Measurements from ENCODE around the gene SPTLC1.

SPTLC1 gene

DNA sequence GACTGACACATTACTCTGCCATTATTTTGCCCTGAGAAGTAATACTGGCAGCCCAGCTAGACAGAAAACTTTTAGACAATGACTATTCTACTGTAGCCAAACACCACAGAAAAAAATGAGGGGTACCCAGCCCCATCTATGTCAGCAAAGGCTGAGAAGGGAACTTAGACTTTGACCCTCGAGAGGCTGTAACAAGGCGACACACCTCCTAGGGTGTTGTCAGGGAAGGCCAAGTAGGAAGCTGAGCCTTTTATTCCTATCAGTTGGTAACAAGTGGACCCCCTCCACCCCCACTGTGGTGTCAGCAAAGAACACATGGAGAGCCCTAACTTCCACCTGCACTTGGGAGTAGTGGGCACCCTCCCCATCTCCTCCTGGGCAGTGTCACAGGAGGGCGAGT lies 55.6 kb downstream of the SPTLC1 start:
- TF ChIP-seq, protein P1, sequence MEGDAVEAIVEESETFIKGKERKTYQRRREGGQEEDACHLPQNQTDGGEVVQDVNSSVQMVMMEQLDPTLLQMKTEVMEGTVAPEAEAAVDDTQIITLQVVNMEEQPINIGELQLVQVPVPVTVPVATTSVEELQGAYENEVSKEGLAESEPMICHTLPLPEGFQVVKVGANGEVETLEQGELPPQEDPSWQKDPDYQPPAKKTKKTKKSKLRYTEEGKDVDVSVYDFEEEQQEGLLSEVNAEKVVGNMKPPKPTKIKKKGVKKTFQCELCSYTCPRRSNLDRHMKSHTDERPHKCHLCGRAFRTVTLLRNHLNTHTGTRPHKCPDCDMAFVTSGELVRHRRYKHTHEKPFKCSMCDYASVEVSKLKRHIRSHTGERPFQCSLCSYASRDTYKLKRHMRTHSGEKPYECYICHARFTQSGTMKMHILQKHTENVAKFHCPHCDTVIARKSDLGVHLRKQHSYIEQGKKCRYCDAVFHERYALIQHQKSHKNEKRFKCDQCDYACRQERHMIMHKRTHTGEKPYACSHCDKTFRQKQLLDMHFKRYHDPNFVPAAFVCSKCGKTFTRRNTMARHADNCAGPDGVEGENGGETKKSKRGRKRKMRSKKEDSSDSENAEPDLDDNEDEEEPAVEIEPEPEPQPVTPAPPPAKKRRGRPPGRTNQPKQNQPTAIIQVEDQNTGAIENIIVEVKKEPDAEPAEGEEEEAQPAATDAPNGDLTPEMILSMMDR (IDR thresholded peaks at IDR 0.05; ENCODE audit: insufficient read depth, low read length), result no peak
- TF ChIP-seq, protein P2, sequence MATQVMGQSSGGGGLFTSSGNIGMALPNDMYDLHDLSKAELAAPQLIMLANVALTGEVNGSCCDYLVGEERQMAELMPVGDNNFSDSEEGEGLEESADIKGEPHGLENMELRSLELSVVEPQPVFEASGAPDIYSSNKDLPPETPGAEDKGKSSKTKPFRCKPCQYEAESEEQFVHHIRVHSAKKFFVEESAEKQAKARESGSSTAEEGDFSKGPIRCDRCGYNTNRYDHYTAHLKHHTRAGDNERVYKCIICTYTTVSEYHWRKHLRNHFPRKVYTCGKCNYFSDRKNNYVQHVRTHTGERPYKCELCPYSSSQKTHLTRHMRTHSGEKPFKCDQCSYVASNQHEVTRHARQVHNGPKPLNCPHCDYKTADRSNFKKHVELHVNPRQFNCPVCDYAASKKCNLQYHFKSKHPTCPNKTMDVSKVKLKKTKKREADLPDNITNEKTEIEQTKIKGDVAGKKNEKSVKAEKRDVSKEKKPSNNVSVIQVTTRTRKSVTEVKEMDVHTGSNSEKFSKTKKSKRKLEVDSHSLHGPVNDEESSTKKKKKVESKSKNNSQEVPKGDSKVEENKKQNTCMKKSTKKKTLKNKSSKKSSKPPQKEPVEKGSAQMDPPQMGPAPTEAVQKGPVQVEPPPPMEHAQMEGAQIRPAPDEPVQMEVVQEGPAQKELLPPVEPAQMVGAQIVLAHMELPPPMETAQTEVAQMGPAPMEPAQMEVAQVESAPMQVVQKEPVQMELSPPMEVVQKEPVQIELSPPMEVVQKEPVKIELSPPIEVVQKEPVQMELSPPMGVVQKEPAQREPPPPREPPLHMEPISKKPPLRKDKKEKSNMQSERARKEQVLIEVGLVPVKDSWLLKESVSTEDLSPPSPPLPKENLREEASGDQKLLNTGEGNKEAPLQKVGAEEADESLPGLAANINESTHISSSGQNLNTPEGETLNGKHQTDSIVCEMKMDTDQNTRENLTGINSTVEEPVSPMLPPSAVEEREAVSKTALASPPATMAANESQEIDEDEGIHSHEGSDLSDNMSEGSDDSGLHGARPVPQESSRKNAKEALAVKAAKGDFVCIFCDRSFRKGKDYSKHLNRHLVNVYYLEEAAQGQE (IDR thresholded peaks at IDR 0.05; ENCODE audit: insufficient replicate concordance, low read depth), result no peak
- TF ChIP-seq GABPA (IDR thresholded peaks at IDR 0.05; ENCODE audit: low read depth) (no peak), POLR2AphosphoS5 (IDR thresholded peaks at IDR 0.05; ENCODE audit: low read depth) (no peak), SPI1 (IDR thresholded peaks at IDR 0.05; ENCODE audit: borderline replicate concordance, low read depth) (no peak)
- Histone ChIP-seq H3K27ac (replicated peaks) (no peak overlapping the region), H3K27me3 (ENCODE audit: insufficient read depth, poor library complexity, severe bottlenecking) (no peaks in the 10 kb centered on the region), H3K4me3 (replicated peaks; ENCODE audit: insufficient read depth, low read length) (no peak overlapping the region)
- DNase-seq (ENCODE audit: low read depth in 1 of 2, low spot score in 1 of 2), result no peak

DNA sequence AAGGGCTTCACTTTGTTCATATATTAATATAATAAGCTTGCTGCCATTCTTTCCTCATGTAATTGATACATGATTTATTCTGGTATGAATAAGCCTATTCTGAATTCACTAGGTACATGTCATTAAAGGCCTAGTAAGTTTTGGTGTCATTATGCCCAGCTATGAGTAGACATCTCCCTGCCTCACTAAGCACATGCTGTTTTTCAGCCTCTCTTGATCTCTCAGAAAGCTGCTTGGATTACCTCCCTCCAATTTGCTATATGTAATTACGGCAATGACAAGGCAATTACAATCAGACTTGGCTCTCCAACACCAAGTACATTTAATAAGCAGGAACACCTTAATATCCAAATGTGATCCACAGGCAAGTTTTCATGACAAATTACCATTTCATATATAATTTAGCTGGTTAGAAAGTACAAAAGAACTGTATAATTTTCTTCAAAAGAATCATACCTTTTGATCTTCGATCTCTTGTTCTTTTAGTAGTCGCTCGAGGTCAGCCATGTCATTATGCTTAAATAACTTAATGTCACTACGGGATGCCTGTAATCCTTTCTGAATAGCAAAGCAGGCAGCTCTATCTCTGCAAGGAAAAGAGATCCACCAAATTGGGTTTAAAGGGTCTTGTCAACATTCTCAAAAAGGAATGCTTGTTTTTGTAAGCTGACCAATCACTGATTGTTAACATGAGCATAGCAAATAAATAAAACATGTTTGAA lies 56.3 kb downstream of the SPTLC1 start:
- no peak overlapping the region for H3K27ac ChIP-seq (replicated peaks)
- H3K27me3 ChIP-seq (ENCODE audit: insufficient read depth, poor library complexity, severe bottlenecking), result no peaks in the 10 kb centered on the region
- TF ChIP-seq SPI1 (IDR thresholded peaks at IDR 0.05; ENCODE audit: borderline replicate concordance, low read depth), result no peak
- no peak overlapping the region for H3K4me3 ChIP-seq (replicated peaks; ENCODE audit: insufficient read depth, low read length)
- DNase-seq (ENCODE audit: low read depth in 1 of 2, low spot score in 1 of 2), result no peak

DNA sequence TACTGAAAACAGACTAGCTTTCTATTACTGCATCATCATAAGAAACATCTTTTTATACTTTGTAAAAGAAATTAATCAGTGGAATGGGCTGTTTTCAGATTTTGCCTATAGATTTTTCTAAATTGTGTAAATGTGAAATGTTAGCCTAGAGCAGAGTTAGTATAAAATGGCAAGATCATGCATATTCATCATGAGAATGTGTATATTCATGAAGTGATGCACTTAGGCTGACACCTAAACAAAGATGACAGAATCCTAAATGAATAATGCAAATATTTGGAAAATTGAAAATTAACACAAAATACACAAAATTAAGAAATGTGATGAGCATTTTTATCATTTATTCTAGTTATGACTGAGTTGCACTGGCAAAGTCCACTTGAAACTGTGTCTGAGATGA lies 57.2 kb downstream of the SPTLC1 start:
- no peak for TF ChIP-seq GABPA (IDR thresholded peaks at IDR 0.05; ENCODE audit: low read depth)
- TF ChIP-seq, protein P2 (IDR thresholded peaks at IDR 0.05; ENCODE audit: insufficient replicate concordance, low read depth), result no peak
- Histone ChIP-seq H3K27me3 (ENCODE audit: insufficient read depth, poor library complexity, severe bottlenecking) (no peaks in the 10 kb centered on the region), H3K4me3 (replicated peaks; ENCODE audit: insufficient read depth, low read length) (no peak overlapping the region), H3K27ac (replicated peaks) (no peak overlapping the region)
- no peak for DNase-seq (ENCODE audit: low read depth in 1 of 2, low spot score in 1 of 2)

DNA sequence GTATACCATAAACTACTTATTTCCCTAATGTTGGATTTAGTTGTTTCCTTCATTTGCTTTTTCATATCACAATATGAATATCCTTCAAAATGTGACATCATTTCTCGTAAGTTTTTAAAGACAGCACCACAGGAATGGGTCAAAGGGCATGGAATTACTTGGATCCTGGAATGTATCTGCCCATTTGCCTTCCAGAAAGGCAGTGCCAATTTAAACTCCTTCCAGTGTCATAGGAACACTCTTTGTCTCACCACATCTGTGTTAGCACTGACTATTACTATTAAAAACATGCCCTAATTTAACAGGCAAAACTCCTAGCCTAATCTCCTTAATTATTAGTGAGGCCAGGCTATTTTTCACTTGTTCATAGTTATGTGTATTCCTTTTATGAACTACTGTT lies 58.0 kb downstream of the SPTLC1 start:
- DNase-seq (ENCODE audit: low read depth in 1 of 2, low spot score in 1 of 2), result no peak
- no peak overlapping the region for H3K27ac ChIP-seq (replicated peaks)
- H3K4me3 ChIP-seq (replicated peaks; ENCODE audit: insufficient read depth, low read length), result no peak overlapping the region
- TF ChIP-seq, protein P1 (IDR thresholded peaks at IDR 0.05; ENCODE audit: insufficient read depth, low read length), result no peak
- no peak for TF ChIP-seq SPI1 (IDR thresholded peaks at IDR 0.05; ENCODE audit: borderline replicate concordance, low read depth)
- no peak for TF ChIP-seq POLR2AphosphoS5 (IDR thresholded peaks at IDR 0.05; ENCODE audit: low read depth)
- no peak for TF ChIP-seq GABPA (IDR thresholded peaks at IDR 0.05; ENCODE audit: low read depth)
- TF ChIP-seq, protein P2 (IDR thresholded peaks at IDR 0.05; ENCODE audit: insufficient replicate concordance, low read depth), result no peak
- H3K27me3 ChIP-seq (ENCODE audit: insufficient read depth, poor library complexity, severe bottlenecking), result no peaks in the 10 kb centered on the region

Measured in HL-60 (cell line).